ENCODE data around the gene SMIM24. TPM values are rescaled to one million over a fixed set of nuclear protein-coding genes. Genes with fewer than 3 reads are reported as not detected.

SMIM24 gene
- total and polyA plus RNA-seq, 9 of the 15 experiments (the other 6 are each of a cell fraction or from before 2014, with no cell fraction given), result 0.45 to 12.3 (median 1.4) TPM; not detected in 1

DNA sequence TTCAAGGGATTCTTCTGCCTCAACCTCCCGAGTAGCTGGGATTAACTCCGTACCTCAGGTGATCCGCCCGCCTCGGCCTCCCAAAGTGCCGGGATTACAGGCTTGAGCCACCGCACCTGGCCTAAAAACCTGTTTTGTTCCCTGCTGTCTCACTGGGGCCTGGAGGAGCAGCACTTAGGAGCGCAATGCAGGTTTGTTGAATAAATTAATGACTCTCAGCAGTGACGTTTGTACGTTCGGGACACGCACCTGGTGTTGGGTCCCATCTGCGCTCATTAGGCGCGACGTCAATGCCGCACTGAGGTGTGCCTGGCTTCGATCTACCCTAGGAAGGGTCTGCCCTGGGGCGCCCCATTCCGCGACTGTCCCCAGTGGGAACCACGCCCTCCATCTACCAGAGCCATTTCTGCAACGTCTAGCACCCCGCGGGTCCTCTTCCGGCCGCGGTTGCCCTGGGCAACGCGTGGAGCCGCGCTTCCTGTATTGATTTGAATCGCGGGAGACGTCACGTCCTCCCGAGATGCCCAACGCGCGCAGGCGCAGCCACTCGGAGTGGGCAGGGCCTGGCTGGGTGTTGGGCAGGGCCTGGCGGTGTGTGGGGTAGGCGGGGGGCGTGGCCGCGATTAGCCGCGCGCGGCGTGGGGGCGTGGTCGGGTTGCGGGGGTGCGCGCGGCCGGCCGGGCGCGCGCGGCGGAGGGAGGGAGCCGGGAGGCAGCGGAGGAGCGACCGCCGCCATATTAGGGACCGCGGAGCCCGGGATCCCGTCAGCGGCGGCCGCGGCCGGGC lies 25.5 kb upstream of the SMIM24 start, which contains the start of gene FZR1 (continued):
- TF ChIP-seq, protein P1, sequence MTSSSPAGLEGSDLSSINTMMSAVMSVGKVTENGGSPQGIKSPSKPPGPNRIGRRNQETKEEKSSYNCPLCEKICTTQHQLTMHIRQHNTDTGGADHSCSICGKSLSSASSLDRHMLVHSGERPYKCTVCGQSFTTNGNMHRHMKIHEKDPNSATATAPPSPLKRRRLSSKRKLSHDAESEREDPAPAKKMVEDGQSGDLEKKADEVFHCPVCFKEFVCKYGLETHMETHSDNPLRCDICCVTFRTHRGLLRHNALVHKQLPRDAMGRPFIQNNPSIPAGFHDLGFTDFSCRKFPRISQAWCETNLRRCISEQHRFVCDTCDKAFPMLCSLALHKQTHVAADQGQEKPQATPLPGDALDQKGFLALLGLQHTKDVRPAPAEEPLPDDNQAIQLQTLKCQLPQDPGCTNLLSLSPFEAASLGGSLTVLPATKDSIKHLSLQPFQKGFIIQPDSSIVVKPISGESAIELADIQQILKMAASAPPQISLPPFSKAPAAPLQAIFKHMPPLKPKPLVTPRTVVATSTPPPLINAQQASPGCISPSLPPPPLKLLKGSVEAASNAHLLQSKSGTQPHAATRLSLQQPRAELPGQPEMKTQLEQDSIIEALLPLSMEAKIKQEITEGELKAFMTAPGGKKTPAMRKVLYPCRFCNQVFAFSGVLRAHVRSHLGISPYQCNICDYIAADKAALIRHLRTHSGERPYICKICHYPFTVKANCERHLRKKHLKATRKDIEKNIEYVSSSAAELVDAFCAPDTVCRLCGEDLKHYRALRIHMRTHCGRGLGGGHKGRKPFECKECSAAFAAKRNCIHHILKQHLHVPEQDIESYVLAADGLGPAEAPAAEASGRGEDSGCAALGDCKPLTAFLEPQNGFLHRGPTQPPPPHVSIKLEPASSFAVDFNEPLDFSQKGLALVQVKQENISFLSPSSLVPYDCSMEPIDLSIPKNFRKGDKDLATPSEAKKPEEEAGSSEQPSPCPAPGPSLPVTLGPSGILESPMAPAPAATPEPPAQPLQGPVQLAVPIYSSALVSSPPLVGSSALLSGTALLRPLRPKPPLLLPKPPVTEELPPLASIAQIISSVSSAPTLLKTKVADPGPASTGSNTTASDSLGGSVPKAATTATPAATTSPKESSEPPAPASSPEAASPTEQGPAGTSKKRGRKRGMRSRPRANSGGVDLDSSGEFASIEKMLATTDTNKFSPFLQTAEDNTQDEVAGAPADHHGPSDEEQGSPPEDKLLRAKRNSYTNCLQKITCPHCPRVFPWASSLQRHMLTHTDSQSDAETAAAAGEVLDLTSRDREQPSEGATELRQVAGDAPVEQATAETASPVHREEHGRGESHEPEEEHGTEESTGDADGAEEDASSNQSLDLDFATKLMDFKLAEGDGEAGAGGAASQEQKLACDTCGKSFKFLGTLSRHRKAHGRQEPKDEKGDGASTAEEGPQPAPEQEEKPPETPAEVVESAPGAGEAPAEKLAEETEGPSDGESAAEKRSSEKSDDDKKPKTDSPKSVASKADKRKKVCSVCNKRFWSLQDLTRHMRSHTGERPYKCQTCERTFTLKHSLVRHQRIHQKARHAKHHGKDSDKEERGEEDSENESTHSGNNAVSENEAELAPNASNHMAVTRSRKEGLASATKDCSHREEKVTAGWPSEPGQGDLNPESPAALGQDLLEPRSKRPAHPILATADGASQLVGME (CRISPR knock-in tag; IDR thresholded peaks at IDR 0.05), result 0 out of 2 replicates have a peak, but pooled peaks have one; percentile 17
- TF ChIP-seq FOXK2 (conservative IDR thresholded peaks at IDR 0.05 in 1 of 2, IDR thresholded peaks at IDR 0.05 in 1 of 2; ENCODE audit: low read depth in 2 of 2) (peak; percentile 76 to 83), NFRKB (IDR thresholded peaks at IDR 0.05; ENCODE audit: low read depth) (peak; percentile 83), GABPB1 (CRISPR knock-in tag; IDR thresholded peaks at IDR 0.05) (peak; percentile 92), STAT5B (CRISPR knock-in tag; IDR thresholded peaks at IDR 0.05) (no peak), CAMTA2 (CRISPR knock-in tag; conservative IDR thresholded peaks at IDR 0.05) (no peak), NUFIP1 (IDR thresholded peaks at IDR 0.05; ENCODE audit: partially characterized antibody) (no peak), U2AF1 (optimal IDR thresholded peaks at IDR 0.05; ENCODE audit: low read depth, low read length) (no peak), SETDB1 (IDR thresholded peaks at IDR 0.05; ENCODE audit: low read length) (peak; percentile 42), CBFA2T3 (IDR thresholded peaks at IDR 0.05) (no peak), EP300 (IDR thresholded peaks at IDR 0.05; ENCODE audit: low read length) (peak; percentile 31; the same call in 1 of the 2 replicates), NELFE (IDR thresholded peaks at IDR 0.05; ENCODE audit: insufficient read depth, insufficient read length) (no peak)
- TF ChIP-seq, protein P2, sequence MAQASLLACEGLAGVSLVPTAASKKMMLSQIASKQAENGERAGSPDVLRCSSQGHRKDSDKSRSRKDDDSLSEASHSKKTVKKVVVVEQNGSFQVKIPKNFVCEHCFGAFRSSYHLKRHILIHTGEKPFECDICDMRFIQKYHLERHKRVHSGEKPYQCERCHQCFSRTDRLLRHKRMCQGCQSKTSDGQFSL (CRISPR knock-in tag; IDR thresholded peaks at IDR 0.05), result no peak
- TF ChIP-seq, protein P2 (tag; IDR thresholded peaks at IDR 0.05), result no peak
- TF ChIP-seq, protein P3, sequence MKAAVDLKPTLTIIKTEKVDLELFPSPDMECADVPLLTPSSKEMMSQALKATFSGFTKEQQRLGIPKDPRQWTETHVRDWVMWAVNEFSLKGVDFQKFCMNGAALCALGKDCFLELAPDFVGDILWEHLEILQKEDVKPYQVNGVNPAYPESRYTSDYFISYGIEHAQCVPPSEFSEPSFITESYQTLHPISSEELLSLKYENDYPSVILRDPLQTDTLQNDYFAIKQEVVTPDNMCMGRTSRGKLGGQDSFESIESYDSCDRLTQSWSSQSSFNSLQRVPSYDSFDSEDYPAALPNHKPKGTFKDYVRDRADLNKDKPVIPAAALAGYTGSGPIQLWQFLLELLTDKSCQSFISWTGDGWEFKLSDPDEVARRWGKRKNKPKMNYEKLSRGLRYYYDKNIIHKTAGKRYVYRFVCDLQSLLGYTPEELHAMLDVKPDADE (conservative IDR thresholded peaks at IDR 0.05; ENCODE audit: control insufficient read depth, low read depth, low read length), result peak; percentile 74; the same call in 1 of the 2 replicates
- TF ChIP-seq, protein P4, sequence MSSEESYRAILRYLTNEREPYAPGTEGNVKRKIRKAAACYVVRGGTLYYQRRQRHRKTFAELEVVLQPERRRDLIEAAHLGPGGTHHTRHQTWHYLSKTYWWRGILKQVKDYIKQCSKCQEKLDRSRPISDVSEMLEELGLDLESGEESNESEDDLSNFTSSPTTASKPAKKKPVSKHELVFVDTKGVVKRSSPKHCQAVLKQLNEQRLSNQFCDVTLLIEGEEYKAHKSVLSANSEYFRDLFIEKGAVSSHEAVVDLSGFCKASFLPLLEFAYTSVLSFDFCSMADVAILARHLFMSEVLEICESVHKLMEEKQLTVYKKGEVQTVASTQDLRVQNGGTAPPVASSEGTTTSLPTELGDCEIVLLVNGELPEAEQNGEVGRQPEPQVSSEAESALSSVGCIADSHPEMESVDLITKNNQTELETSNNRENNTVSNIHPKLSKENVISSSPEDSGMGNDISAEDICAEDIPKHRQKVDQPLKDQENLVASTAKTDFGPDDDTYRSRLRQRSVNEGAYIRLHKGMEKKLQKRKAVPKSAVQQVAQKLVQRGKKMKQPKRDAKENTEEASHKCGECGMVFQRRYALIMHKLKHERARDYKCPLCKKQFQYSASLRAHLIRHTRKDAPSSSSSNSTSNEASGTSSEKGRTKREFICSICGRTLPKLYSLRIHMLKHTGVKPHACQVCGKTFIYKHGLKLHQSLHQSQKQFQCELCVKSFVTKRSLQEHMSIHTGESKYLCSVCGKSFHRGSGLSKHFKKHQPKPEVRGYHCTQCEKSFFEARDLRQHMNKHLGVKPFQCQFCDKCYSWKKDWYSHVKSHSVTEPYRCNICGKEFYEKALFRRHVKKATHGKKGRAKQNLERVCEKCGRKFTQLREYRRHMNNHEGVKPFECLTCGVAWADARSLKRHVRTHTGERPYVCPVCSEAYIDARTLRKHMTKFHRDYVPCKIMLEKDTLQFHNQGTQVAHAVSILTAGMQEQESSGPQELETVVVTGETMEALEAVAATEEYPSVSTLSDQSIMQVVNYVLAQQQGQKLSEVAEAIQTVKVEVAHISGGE (CRISPR knock-in tag; IDR thresholded peaks at IDR 0.05), result peak in 2 of 3 experiments; percentile 25 to 62; a peak in 1 of 6 replicates
